Vein endothelial cell (primary cell): ENCODE measurements around the gene RAB3GAP2. TPM values are rescaled to one million over a fixed set of nuclear protein-coding genes. Genes with fewer than 3 reads are reported as not detected.
A peak's percentile ranks its signal among the peaks of the same experiment; 100 is the strongest.

Experiments
- small RNA-seq: library from RNA; depleted of rRNA; stranded (forward); fragments of <200 nt; gene quantifications from one replicate; pipeline ENCODE3, GENCODE V24; 2012
- total RNA-seq: library from RNA; depleted of rRNA; stranded (reverse); fragments of >200 nt; gene quantifications from 2 replicates; pipeline ENCODE4 v1.2.3, GENCODE V29; 2012

Gene RAB3GAP2
- total RNA-seq: 31.7 and 35.9 TPM in 2 replicates

GRCh38 chr1:220272047-220272840, at the start of gene RAB3GAP2:
RAB3GAP2 (minus strand) TSS chr1:220272453; CDS start chr1:220272337, 116 bp downstream.

Small RNAs within 50 kb of the gene (small RNA-seq; reads per million reads assigned to genes)
- gene MIR194-1 (0.16 reads per million), gene MIR215 (0.16 reads per million), gene MIR664A (not detected), gene SNORA36B (2.8 reads per million, percentile 86 among the genes with 10 or more reads in this experiment)

Other genes with a start within 250 kb of the RAB3GAP2 start
- gene EPRS1, start 225.9 kb downstream of the RAB3GAP2 start, total RNA-seq: 112 and 147 TPM in 2 replicates
- gene BPNT1, start 182.7 kb downstream of the RAB3GAP2 start, total RNA-seq: 23.8 and 29.4 TPM in 2 replicates
- 68.6 and 78.6 TPM in 2 replicates for gene IARS2, start 178.3 kb downstream of the RAB3GAP2 start, total RNA-seq